ENCODE measurements around the gene PPP1R14C. TPM values are rescaled to one million over a fixed set of nuclear protein-coding genes. Genes with fewer than 3 reads are reported as not detected.

PPP1R14C gene
- total and polyA plus RNA-seq, 2 experiments from 2014 or later = 1.1 to 1.4 TPM

DNA sequence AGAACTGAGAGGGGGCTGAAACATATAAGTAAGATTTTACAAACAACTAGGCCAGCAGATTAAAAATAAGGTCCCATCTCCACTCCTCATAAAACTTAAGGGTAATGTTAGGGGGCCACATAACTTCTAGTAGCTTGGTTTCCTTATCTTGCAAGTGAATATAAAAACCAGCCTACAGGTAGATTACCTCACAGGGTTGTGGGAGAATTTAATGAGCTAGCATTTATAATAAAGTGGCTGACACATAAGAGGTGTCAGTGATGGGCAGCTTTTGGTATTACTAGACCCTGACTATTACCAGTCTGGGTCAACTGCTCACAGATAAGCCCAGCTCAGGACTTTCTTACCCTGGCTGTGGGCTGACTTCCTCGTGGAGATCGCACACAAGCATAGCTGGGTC is 9.2 kb upstream of the PPP1R14C start (continued):
- TF ChIP-seq, protein P1, sequence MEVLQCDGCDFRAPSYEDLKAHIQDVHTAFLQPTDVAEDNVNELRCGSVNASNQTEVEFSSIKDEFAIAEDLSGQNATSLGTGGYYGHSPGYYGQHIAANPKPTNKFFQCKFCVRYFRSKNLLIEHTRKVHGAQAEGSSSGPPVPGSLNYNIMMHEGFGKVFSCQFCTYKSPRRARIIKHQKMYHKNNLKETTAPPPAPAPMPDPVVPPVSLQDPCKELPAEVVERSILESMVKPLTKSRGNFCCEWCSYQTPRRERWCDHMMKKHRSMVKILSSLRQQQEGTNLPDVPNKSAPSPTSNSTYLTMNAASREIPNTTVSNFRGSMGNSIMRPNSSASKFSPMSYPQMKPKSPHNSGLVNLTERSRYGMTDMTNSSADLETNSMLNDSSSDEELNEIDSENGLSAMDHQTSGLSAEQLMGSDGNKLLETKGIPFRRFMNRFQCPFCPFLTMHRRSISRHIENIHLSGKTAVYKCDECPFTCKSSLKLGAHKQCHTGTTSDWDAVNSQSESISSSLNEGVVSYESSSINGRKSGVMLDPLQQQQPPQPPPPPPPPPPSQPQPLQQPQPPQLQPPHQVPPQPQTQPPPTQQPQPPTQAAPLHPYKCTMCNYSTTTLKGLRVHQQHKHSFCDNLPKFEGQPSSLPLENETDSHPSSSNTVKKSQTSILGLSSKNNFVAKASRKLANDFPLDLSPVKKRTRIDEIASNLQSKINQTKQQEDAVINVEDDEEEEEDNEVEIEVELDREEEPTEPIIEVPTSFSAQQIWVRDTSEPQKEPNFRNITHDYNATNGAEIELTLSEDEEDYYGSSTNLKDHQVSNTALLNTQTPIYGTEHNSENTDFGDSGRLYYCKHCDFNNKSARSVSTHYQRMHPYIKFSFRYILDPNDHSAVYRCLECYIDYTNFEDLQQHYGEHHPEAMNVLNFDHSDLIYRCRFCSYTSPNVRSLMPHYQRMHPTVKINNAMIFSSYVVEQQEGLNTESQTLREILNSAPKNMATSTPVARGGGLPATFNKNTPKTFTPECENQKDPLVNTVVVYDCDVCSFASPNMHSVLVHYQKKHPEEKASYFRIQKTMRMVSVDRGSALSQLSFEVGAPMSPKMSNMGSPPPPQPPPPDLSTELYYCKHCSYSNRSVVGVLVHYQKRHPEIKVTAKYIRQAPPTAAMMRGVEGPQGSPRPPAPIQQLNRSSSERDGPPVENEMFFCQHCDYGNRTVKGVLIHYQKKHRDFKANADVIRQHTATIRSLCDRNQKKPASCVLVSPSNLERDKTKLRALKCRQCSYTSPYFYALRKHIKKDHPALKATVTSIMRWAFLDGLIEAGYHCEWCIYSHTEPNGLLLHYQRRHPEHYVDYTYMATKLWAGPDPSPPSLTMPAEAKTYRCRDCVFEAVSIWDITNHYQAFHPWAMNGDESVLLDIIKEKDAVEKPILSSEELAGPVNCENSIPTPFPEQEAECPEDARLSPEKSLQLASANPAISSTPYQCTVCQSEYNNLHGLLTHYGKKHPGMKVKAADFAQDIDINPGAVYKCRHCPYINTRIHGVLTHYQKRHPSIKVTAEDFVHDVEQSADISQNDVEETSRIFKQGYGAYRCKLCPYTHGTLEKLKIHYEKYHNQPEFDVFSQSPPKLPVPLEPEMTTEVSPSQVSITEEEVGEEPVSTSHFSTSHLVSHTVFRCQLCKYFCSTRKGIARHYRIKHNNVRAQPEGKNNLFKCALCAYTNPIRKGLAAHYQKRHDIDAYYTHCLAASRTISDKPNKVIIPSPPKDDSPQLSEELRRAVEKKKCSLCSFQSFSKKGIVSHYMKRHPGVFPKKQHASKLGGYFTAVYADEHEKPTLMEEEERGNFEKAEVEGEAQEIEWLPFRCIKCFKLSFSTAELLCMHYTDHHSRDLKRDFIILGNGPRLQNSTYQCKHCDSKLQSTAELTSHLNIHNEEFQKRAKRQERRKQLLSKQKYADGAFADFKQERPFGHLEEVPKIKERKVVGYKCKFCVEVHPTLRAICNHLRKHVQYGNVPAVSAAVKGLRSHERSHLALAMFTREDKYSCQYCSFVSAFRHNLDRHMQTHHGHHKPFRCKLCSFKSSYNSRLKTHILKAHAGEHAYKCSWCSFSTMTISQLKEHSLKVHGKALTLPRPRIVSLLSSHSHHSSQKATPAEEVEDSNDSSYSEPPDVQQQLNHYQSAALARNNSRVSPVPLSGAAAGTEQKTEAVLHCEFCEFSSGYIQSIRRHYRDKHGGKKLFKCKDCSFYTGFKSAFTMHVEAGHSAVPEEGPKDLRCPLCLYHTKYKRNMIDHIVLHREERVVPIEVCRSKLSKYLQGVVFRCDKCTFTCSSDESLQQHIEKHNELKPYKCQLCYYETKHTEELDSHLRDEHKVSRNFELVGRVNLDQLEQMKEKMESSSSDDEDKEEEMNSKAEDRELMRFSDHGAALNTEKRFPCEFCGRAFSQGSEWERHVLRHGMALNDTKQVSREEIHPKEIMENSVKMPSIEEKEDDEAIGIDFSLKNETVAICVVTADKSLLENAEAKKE (CRISPR knock-in tag; IDR thresholded peaks at IDR 0.05) = no peak
- TF ChIP-seq EZH2phosphoT487 (IDR thresholded peaks at IDR 0.05; ENCODE audit: unreplicated experiment) (no peak), EZH2 (IDR thresholded peaks at IDR 0.05; ENCODE audit: low read depth, unreplicated experiment) (no peak), STAT1 (IDR thresholded peaks at IDR 0.05; ENCODE audit: unreplicated experiment) (no peak)
- TF ChIP-seq, protein P2, sequence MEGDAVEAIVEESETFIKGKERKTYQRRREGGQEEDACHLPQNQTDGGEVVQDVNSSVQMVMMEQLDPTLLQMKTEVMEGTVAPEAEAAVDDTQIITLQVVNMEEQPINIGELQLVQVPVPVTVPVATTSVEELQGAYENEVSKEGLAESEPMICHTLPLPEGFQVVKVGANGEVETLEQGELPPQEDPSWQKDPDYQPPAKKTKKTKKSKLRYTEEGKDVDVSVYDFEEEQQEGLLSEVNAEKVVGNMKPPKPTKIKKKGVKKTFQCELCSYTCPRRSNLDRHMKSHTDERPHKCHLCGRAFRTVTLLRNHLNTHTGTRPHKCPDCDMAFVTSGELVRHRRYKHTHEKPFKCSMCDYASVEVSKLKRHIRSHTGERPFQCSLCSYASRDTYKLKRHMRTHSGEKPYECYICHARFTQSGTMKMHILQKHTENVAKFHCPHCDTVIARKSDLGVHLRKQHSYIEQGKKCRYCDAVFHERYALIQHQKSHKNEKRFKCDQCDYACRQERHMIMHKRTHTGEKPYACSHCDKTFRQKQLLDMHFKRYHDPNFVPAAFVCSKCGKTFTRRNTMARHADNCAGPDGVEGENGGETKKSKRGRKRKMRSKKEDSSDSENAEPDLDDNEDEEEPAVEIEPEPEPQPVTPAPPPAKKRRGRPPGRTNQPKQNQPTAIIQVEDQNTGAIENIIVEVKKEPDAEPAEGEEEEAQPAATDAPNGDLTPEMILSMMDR (conservative IDR thresholded peaks at IDR 0.05; ENCODE audit: low read depth in 2 of 2) = no peak

DNA sequence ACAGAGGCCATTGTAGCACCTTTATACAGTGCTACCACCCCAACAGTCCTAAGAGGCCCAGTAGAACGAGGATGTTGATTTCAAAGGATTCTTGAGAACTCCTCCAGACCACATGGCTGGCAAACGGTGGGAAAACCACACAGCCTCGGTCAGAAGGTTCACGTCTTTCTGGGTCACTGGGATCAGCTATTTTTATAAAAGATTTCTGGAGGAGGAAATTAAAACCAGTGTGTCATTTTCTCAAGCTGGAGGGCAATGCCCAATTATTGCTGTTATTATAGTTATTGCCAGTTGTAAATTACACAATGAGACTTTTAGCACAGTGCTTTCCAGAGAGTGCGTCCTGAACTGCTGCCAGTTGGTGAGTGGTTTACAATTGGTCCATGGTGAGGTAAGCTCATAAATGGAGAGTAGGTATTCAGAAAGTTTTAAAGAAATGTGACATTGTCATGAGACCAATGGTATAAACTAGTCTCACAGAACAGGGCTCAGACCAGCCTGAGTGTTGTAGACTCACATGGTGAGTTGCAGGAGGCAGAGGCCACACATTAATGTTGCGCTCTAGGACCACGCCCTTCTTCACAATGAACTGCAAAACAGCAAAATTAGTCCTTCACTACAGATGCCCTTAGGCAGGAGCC is 8.4 kb upstream of the PPP1R14C start:
- no peak for ATAC-seq
- H3K27ac Mint-ChIP-seq = no peak overlapping the region
- Histone ChIP-seq H4K20me1 (replicated peaks; ENCODE audit: insufficient read depth) (no peaks in the 10 kb centered on the region), H3K36me3 (ENCODE audit: insufficient read depth) (no peaks in the 10 kb centered on the region), H3K27ac (ENCODE audit: low read depth) (no peak overlapping the region), H3K9me2 (ENCODE audit: insufficient read depth) (no peaks in the 10 kb centered on the region), H3K27me3 (ENCODE audit: insufficient read depth) (no peaks in the 10 kb centered on the region), H3K4me2 (no peak overlapping the region), H2AFZ (no peak overlapping the region), H3K4me1 (ENCODE audit: insufficient read depth) (0 out of 2 replicates have a peak, but pooled peaks cover 3% of the 10 kb centered on the region), H3K79me2 (replicated peaks; ENCODE audit: insufficient read depth) (no peaks in the 10 kb centered on the region), H3F3A (replicated peaks; ENCODE audit: low read depth) (no peaks in the 10 kb centered on the region), H3K4me3 (no peak overlapping the region)
- H3K36me3 Mint-ChIP-seq (ENCODE audit: low read depth) = no peaks in the 10 kb centered on the region
- peaks cover 7% of the 10 kb centered on the region for H3K27me3 Mint-ChIP-seq (ENCODE audit: insufficient read depth, low read depth, poor library complexity)
- peaks cover 9% of the 10 kb centered on the region for H3K4me1 Mint-ChIP-seq
- H3K9me3 Mint-ChIP-seq = no peaks in the 10 kb centered on the region; the same call in 2 of the 3 replicates
- DNase-seq (ENCODE audit: low spot score) = no peak
- no peak overlapping the region for H3K4me3 Mint-ChIP-seq
- TF ChIP-seq, protein P2 (conservative IDR thresholded peaks at IDR 0.05; ENCODE audit: low read depth in 2 of 2) = no peak
- TF ChIP-seq EZH2phosphoT487 (IDR thresholded peaks at IDR 0.05; ENCODE audit: unreplicated experiment) (no peak), ZNF331 (CRISPR knock-in tag; IDR thresholded peaks at IDR 0.05; ENCODE audit: low read depth) (no peak), STAT1 (IDR thresholded peaks at IDR 0.05; ENCODE audit: unreplicated experiment) (no peak), ZNF114 (CRISPR knock-in tag; IDR thresholded peaks at IDR 0.05) (no peak)
- TF ChIP-seq, protein P3, sequence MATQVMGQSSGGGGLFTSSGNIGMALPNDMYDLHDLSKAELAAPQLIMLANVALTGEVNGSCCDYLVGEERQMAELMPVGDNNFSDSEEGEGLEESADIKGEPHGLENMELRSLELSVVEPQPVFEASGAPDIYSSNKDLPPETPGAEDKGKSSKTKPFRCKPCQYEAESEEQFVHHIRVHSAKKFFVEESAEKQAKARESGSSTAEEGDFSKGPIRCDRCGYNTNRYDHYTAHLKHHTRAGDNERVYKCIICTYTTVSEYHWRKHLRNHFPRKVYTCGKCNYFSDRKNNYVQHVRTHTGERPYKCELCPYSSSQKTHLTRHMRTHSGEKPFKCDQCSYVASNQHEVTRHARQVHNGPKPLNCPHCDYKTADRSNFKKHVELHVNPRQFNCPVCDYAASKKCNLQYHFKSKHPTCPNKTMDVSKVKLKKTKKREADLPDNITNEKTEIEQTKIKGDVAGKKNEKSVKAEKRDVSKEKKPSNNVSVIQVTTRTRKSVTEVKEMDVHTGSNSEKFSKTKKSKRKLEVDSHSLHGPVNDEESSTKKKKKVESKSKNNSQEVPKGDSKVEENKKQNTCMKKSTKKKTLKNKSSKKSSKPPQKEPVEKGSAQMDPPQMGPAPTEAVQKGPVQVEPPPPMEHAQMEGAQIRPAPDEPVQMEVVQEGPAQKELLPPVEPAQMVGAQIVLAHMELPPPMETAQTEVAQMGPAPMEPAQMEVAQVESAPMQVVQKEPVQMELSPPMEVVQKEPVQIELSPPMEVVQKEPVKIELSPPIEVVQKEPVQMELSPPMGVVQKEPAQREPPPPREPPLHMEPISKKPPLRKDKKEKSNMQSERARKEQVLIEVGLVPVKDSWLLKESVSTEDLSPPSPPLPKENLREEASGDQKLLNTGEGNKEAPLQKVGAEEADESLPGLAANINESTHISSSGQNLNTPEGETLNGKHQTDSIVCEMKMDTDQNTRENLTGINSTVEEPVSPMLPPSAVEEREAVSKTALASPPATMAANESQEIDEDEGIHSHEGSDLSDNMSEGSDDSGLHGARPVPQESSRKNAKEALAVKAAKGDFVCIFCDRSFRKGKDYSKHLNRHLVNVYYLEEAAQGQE (IDR thresholded peaks at IDR 0.05; ENCODE audit: unreplicated experiment) = no peak
